Measurements from ENCODE around the gene TLCD1. TPM values are rescaled to one million over a fixed set of nuclear protein-coding genes. Genes with fewer than 3 reads are reported as not detected.

TLCD1 gene
- total RNA-seq = 3.7 and 5.7 TPM in 2 replicates

GRCh38 chr17:28726226-28726626 lies at the start of gene TLCD1:
Gene TLCD1, minus strand, starts transcription at chr17:28726233. Its CDS starts 136 bp downstream, at chr17:28726097.

GRCh38 chr17:28743243-28744103 lies 17.4 kb upstream of the TLCD1 start, which contains the start of gene TRAF4:
Gene TRAF4, plus strand, starts transcription at chr17:28744011. Its CDS starts 102 bp downstream, at chr17:28744113.

GRCh38 chr17:28728364-28729200 lies 2.5 kb upstream of the TLCD1 start, which contains the start of gene NEK8:
Gene NEK8, plus strand, starts transcription at chr17:28728788. Its CDS starts 26 bp downstream, at chr17:28728814.

GRCh38 chr17:28717578-28718332 lies 8.3 kb downstream of the TLCD1 start, which contains the start of gene RAB34:
Gene RAB34, minus strand, starts transcription at chr17:28717868. Its CDS starts 602 bp downstream, at chr17:28717266.

GRCh38 chr17:28711723-28712031 lies 14.4 kb downstream of the TLCD1 start, which contains the start of gene PROCA1:
Gene PROCA1, minus strand, starts transcription at chr17:28711888. Its CDS starts 228 bp downstream, at chr17:28711660.

Other genes with a start within 250 kb of the TLCD1 start
- not detected in 2 replicates for gene FOXN1, start 219.9 kb downstream of the TLCD1 start, total RNA-seq
- 19.2 and 19.9 TPM in 2 replicates for gene UNC119, start 173.6 kb downstream of the TLCD1 start, total RNA-seq
- gene PIGS, start 154.7 kb downstream of the TLCD1 start, total RNA-seq = 45.0 and 51.4 TPM in 2 replicates
- 33.3 and 33.5 TPM in 2 replicates for gene ALDOC, start 149.3 kb downstream of the TLCD1 start, total RNA-seq
- 21.9 and 40.0 TPM in 2 replicates for gene SPAG5, start 127.2 kb downstream of the TLCD1 start, total RNA-seq
- gene RSKR, start 112.0 kb downstream of the TLCD1 start, total RNA-seq = 5.3 and 6.5 TPM in 2 replicates
- 182 and 257 TPM in 2 replicates for gene BLTP2, start 81.1 kb downstream of the TLCD1 start, total RNA-seq
- 69.3 and 88.0 TPM in 2 replicates for gene SDF2, start 64.3 kb downstream of the TLCD1 start, total RNA-seq
- gene SUPT6H, start 64.0 kb downstream of the TLCD1 start, total RNA-seq = 55.5 and 59.6 TPM in 2 replicates
- 1.1 and 2.0 TPM in 2 replicates for gene PROCA1, start 14.3 kb downstream of the TLCD1 start, total RNA-seq
- gene RAB34, start 8.4 kb downstream of the TLCD1 start, total RNA-seq = 185 and 201 TPM in 2 replicates
- gene RPL23A, start 6.2 kb downstream of the TLCD1 start, total RNA-seq = 906 and 915 TPM in 2 replicates
- 4.4 and 4.7 TPM in 2 replicates for gene NEK8, start 2.6 kb upstream of the TLCD1 start, total RNA-seq
- 18.1 and 23.9 TPM in 2 replicates for gene TRAF4, start 17.8 kb upstream of the TLCD1 start, total RNA-seq
- 2.4 and 2.8 TPM in 2 replicates for gene FAM222B, start 116.6 kb upstream of the TLCD1 start, total RNA-seq
- gene ERAL1, start 128.8 kb upstream of the TLCD1 start, total RNA-seq = 13.6 and 15.2 TPM in 2 replicates
- 39.9 and 43.3 TPM in 2 replicates for gene FLOT2, start 171.5 kb upstream of the TLCD1 start, total RNA-seq
- 1.2 and 2.4 TPM in 2 replicates for gene DHRS13, start 176.8 kb upstream of the TLCD1 start, total RNA-seq
- 10.3 and 10.4 TPM in 2 replicates for gene PHF12, start 225.3 kb upstream of the TLCD1 start, total RNA-seq